GM12873 (cell line): ENCODE measurements around the gene ASPRV1.

Experiments used
- TF ChIP-seq, protein P1 (sequence below): IDR thresholded peaks from 2 replicates; pipeline ENCODE4 v1.5.1; 2012; ENCODE audit warnings: low read depth, mild to moderate bottlenecking, moderate library complexity, low read length, control low read depth; ENCODE audit not compliant: insufficient read depth; ENCODE audit errors: missing control alignments

Gene ASPRV1

DNA sequence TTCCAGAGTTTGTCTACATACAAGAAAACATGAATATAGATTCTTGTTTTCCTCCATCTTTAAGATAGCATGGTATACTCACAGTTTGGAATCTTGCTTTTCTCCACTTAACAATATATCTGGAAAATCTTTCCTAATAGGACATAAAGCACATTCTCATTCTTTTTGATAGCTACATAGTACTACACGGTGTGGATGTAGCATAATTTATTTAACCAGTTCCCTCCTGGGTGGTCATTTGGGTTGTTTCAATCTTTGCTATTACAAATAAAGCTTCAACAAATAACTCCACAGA lies 26.9 kb downstream of the ASPRV1 start:
- TF ChIP-seq, protein P1, sequence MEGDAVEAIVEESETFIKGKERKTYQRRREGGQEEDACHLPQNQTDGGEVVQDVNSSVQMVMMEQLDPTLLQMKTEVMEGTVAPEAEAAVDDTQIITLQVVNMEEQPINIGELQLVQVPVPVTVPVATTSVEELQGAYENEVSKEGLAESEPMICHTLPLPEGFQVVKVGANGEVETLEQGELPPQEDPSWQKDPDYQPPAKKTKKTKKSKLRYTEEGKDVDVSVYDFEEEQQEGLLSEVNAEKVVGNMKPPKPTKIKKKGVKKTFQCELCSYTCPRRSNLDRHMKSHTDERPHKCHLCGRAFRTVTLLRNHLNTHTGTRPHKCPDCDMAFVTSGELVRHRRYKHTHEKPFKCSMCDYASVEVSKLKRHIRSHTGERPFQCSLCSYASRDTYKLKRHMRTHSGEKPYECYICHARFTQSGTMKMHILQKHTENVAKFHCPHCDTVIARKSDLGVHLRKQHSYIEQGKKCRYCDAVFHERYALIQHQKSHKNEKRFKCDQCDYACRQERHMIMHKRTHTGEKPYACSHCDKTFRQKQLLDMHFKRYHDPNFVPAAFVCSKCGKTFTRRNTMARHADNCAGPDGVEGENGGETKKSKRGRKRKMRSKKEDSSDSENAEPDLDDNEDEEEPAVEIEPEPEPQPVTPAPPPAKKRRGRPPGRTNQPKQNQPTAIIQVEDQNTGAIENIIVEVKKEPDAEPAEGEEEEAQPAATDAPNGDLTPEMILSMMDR: no peak

DNA sequence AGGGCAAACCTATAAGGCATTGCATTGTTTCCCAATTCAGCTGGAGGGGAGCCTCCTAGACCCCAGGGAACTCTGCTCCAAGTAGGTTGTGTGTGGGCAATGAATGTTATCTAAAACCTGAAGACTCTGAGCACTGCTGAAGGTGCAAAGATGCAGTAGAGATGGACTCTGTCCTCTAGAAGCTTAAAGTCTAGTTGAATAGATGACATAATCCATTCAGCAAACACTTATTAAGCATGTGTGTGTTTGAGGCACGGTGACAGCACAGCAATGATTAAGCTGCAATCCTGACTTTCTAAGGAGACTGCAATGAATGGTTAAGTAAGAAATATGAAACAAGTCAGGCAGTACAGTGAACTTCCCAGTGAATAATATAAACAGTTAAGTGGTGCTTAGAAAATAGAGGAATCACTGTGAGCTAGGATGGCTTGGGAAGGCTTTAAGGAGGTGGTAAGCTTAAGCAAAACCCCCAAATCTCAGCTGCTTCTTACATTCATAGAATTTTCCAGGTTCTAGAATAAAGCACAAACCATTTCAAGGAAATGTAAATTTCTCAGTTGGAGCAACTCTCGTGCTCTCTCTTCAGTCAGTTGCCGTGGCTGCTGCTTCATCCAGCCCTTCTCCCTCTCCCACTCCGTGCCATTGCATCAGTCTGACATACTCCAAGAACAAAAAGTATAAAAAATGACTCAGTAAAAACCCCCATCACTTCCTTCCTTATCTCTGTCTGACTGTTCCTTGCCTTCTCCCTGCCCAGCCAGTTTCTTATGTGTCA lies 27.4 kb downstream of the ASPRV1 start:
- TF ChIP-seq, protein P1: no peak

DNA sequence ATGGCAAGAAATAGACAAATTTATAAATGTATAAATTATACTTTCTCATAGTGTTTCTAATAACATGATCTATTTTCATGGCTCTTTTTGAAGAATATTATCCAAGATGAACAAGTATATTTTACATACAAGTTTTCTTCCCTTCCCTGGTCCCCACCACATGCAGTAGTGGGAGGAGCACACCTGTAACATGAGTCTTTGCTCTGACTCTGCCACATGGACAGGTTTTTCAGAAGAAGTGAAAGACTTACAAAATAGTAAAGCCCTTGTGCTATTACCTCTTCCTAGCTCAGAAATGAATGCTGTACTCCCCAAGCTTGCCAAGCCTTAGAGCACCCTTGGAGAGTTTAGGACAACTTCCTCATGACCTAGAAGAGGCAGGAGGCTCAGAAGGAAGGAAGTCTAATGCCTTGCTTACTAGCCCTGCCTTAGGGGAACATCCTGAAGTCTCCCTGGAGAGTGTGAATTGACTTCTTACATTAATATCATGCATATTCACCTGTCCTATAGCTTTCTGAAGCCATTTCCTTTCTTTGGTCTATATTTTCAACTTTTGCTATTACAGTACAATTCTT lies 28.1 kb downstream of the ASPRV1 start:
- TF ChIP-seq, protein P1: no peak

DNA sequence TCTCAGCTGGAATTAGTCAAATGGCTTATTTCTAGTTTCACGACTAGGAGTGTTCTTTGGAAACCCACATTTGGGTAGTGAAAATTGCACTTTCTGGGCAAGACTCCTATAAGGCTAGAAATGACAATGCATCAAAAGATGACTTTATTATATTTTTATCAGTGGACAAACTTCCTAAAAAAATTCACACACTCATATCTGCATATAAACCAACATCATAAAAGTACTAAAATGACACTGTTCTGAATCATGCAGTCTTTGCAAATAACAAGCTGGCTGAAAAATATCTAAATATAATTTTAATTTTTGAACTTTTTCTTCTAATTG lies 28.9 kb downstream of the ASPRV1 start:
- TF ChIP-seq, protein P1: no peak

DNA sequence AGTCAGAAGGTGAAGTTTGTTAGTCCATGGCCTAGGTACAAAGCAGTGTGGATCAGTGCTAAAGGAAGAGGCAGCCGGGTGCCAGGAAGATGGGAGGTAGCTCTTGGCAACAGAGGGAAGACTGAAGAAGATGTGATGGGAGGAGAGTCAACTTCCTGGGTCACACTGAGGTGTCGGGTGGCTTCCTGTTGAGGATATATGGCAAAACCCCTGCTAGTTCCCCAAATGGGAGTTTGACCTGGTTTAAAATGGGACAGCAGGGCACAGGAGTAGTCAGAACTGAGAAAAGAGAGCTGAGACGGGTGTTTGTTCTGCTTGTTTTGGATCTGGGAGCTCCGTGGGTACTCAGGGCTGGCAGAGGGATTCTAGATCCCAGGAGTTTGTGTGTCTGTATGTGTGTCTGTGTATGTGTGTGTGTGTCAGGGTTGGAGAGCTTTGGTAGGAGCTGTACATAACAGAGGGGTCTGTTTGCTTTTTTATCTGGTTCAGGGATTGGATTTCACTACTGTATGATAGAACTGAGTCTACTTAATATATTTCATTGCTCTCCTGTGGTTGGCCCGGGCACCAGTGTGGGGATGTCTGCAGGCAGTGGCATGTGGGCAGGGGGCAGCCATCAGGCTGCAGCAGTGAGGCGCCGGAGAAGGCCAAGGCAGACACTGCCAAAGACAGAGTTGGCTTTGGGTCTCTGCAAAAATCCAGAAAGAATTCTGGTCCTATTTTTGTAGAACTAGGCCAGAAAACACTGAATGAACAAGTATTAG lies 29.4 kb downstream of the ASPRV1 start:
- TF ChIP-seq, protein P1: no peak

DNA sequence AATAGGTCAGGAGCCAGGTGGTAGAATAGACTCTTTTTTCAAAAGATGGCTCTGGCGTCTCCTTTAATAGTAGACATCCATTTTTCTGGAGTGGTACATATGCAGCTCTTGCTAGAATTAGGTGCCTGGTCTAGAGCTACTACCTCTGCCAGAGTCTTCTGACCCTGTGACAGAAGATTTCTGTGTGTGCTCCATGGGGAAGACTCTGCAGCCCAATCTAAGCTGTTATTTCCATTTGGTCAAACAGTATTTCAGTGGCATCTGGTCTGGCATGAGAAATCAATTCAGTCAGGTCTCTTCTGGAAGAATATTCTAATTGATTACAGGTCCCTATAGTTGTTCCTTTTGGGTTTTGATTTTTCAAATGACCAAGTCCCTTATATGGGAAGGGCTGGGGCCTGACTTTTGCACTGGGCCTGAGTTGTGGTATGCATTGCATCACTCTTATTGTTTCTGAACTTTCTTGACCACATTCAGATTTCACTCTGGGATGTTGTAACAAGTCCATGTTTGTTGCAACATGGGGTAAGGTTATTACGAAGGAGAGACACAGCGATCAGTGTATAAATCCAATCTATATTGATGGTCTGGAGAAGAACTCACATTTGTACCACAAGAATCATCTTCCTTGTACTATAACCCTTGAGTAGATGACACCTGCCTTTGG lies 34.4 kb downstream of the ASPRV1 start:
- TF ChIP-seq, protein P1: no peak

DNA sequence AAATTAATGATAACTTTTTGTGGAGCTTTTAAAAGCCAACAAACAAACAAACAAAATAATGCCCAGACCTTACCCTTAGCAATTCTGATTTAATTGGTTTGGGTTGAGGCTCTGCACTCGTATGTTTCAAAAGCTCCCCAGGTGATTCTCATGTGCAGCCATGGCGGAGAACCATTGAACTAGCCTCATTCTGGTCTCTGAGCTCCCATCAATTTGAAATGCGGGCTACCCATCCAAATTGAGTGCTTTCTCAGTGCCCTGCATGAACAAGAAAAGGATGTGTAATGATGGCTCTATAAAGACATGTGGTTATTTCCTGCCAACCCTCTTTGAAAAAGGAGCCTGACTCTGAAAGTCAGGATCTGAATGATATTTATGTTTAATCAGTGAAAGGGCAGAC lies 38.3 kb downstream of the ASPRV1 start:
- TF ChIP-seq, protein P1: no peak
